HG03045 (cell line): ENCODE data around the gene AP3S1.

ENCODE experiments used
- ATAC-seq: cut with Tn5 transposase; IDR thresholded peaks from one replicate; pipeline ENCODE4 v1.9.1; 2021; ENCODE audit warnings: mild to moderate bottlenecking, moderate library complexity; ENCODE audit not compliant: unreplicated experiment

The AP3S1 gene

DNA sequence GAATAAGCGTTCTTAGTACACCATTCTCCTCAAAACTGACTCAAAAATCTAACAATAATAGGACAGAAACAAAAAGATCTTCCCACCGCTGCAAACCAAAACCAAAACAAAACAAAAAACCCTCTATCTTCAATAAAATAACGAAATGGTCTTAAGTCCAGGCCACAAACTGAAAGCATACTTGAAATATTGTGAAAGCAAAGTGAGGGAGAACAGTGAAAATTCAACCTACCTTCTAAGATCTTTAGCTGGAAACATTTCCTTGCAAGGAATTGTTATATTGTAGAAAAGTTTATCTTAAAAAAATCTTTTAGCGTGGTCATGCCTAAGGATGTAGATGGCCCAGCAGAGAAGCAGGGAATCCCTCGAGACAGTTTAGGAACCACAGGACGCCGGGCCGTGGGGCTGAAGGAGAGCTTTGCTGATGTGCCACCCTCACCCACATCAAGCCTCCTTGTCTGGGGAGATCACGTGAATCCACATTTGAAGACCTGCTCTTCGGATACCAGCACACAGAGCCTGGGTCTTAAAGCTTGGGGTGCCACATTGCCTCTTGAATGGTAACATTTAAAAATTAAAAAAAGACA lies 92.7 kb downstream of the AP3S1 start:
- ATAC-seq, result no peak

DNA sequence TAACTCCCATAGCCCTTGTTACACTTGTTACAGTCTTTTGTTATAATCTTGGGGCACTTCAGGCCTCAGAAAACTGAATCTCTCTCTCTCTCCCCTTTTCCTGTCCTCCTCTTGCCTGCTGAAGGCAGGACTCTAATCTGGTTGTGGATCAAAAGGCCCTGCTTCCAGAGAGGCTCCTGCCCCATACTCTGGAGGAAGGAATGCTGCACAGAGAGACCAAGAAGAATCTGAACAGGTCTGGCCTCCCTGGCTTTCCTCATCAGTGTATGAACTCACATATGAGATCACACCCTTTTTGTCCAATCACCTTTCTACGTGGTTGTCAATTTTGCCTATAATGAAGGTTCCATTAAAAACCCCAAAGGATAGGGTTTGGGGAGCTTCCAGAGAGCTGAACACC lies 94.3 kb downstream of the AP3S1 start:
- ATAC-seq, result no peak

DNA sequence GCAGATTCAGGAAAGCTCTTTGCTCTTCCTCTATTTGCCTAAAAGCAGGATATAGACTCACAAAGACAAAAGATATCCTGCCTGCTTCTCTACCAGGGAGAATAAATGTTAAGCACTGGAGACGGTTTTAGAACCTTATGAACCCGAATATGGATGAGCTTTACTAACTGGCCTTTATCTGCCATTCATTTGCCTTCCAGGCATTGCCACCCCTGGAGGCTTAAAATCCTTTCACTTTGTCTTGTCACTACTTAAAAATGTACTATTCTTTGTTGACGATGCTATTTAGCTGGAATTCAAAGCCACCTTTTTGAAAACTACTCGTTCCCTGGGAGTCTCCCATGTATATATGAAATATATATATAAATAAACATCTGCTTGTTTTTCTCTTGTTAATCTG lies 97.3 kb downstream of the AP3S1 start:
- ATAC-seq, result no peak

DNA sequence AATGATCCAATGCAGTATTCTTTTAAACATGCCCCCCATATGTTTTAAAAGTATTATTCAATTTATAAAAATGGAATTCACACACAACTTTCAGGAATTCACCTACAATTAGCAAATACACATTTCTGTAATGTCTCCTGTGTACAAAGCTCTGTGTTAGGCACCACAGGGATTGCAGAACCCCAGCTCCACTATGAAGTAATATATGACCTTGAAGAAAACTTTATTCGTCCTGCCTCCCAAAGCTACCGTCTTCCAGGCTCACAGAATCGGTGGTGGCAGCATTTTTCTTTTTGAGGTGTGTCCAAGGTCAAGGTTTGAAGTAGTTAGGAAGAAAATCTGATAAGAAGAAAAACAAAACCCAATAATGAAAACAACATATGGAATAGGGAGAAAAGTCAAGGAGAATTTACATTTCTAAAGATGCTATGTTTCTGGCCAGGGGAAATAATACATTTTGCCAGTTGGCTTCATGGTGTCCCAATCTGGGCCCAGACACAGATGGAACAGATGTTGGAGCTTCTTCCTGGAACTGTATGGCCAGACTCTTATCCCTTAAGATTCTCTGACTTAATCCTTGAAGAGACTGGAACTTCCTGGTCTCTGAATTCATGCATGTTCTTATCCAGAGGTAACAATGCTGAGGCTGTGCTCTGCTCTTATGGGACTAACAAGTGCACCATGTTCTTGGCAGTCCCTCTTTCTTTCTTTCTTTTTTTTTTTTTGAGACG lies 98.5 kb downstream of the AP3S1 start:
- no peak for ATAC-seq

DNA sequence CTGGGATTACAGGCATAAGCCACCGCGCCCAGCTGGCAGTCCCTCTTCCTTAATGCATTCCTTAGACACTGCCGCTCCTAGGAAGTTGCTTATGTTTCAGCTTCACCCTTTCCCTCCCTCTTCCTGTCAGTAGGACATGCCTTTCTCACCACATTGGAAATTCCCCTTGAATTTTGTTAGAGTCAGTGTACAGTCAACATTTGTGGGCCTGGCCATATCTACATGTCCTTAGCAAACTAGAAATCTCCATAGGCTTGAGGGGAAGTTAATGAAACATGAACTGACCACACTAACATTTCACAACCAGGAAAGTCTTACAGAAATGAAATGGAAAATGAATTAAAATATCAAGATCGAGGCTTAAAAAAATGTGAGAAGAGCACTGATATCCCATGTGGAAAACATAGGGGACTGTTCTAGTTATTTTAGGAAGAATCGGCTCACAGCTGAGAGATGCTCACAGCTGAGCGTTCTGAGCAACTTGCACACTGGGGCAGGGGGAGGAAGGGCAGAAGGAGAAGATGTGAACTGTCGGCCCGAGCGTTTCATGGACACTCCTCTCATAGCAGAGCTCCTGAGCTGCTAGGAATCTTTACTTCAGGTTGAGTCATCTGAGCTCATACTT lies 99.4 kb downstream of the AP3S1 start:
- ATAC-seq, result no peak

DNA sequence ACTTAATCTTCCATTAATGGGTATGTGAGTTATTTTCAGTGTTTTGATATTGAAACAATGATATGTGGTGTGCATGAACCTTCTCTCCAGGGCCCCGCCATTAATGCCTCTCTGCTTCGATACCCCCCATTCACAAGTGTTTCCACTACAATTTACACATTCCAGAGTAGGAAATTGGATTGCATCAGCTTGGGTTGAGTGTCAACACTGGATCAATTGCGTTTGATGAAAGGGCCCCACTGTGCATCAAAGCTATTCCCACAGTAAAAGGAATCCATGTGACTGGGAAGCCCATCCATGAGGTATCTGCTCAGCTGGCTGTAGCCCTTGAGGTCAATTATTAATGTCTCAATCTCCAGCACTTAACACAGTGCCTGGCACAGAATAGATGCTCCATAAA lies 102.8 kb downstream of the AP3S1 start:
- ATAC-seq, result no peak

DNA sequence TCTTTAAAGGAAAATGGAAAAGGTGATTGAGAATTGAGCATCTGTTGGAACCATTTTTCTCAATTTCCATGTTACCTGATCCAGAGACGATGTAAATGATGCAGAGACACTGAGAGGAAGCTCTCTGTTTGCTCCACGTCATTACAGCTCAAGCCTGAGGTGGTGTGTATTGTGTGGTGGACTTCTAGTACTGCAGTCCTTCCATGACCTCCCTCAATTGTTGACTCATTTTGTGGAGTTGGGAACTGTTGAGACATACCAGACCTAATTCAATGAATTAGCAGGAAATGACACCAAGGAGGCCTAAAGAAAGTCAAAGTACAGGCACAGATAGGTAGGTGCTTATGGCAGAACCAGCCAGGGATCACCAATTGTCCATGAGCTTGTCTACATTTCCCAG lies 104.9 kb downstream of the AP3S1 start:
- no peak for ATAC-seq

DNA sequence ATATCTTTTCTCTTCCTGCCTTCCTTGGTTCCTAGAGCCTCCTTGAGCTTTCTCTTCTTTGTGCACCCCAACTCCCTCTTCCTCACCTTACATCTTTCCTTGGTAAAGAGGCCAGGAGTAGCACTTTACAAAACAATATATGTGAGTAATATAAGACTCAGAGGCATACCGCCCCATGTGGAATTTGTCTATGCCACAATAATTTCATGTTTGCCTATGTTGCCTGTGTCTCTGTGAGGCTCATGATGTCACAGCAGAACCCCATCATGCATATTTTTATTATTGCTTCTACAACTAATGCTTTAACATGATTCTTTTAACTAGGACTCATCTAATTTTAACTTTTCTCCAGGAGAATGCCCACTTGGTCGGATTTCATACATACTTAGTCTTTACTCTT lies 105.5 kb downstream of the AP3S1 start:
- no peak for ATAC-seq

DNA sequence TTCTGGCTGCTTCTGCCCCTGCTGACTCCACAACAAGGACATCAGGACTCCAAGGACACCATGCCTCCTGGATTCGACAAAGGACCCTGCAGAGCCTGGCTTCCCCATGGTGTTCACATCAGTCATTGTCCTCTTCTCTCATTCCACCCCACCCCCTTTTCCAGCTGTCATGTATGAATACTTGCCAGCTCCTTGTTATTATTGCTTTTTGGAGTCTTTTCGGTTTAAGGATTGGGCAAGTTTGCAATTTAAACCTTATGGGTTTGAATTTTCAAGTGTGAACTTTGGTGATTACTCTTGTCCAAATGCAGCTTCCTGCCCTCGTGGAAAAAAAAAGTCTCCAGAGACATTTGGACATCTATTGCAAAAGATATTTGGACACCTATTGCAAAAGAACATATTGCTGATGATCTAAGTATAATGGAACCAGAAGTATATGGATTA lies 106.4 kb downstream of the AP3S1 start:
- no peak for ATAC-seq

DNA sequence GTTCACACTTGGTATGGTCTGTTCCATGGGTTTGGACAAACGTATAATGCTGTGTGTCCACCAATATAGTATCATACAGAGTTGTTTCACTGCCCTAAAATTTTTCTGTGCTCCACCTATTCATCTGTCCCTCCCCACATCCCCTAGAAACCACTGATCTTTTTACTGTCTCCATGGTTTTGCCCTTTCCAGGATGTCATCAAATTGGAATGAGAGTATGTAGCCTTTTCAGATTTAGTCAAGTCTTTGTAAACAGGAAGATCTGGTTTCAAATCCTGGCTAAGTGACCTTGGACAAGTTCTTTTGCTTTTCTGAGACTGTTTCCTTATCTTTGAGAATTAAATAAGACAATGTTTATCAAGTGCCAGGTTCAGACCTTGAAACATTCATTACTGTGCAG lies 107.4 kb downstream of the AP3S1 start:
- no peak for ATAC-seq

DNA sequence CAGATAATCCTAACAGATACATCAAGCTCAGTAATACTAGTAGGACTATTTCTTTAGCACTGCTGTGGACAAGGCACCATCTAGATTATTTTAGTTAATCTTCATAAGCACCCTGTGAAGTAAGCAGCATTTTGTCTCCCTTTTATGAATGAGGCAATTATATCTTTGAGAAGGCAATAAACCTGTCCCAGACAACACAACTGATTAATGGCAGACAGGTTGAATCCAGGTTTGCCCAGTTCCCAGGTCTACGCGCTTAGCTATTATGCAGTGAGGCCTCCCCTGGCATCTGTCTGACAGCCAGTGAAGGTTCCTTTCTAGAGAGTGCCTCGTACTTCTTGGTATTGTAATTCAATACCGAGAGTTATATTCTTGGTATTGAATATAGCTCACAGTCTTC lies 110.9 kb downstream of the AP3S1 start:
- ATAC-seq, result no peak

DNA sequence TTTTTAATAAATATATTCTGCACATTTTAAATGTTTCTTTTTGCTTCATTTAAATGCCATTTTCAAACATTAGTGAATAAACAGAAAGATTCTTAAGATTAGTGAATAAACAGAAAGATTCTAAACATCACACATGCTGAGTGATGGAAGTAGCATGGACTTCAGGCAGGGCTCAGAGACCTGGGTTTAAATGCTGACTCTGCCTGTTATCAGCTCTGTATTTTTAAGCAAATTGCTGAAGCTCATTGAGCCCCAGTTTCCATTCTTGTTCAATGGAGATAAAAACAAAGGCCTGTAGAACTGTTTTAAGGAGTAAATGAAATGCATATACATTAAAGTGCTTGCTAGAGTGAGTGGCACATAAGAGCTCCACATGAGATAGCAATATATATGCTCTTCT lies 112.4 kb downstream of the AP3S1 start:
- ATAC-seq, result no peak

DNA sequence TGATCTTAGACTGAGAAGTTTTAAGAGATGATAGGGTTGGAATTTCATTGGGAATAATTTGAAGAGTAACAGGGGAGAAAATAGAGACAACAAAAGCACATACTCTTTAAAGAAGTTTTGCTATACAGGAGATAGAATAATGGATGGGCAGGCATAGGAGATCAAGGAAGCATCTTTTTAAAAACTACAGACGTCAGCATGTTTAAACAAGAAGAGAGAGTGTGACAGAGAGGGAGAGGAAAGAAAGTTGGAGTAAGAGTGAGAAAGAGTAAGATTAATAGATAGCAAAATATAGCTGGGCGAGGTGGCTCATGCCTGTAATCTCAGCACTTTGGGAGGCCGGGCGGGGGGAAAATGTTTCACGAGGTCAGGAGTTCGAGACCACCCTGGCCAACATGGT lies 115.2 kb downstream of the AP3S1 start:
- ATAC-seq, result no peak

DNA sequence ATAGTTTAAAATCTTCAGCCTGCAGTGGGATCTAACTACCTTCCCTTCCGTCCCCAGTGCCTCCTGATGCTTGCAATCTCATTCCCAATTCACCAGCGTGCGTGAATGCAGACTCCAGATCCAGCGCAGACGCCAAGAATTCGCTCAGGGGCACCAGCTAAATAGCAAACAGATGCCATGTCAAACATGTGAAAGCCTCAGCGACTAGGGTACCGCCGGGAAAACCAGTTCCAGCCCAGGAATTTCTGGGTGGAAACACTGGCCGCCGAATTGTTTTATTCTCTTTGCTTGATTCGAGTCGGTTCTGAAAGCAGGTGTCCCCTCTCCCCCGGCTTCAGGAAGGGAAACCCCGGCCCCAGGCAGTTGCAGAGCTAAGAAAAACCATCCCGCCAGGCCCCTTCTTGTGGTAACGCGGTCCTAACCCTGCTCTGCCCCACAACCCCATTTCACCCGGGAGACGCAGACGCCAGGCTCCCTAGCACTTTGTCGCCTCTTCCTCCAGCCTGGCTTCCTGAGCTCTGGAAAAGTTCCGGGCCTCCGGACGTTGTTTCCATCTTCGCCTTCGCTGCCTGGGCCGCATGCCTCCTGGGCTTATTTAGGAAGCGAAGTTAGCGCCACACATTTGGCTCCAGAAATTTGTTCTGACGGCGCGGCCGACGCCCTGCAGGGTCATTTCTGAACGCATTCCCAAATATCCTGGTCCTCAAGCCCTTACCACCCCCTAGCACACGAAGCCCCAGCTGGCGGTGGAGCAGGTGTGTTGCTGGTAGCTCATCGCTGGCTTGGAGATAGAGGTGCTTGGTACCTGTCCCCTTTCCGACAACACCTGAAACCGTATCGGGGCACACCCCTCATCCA lies 119.9 kb downstream of the AP3S1 start:
- no peak for ATAC-seq

DNA sequence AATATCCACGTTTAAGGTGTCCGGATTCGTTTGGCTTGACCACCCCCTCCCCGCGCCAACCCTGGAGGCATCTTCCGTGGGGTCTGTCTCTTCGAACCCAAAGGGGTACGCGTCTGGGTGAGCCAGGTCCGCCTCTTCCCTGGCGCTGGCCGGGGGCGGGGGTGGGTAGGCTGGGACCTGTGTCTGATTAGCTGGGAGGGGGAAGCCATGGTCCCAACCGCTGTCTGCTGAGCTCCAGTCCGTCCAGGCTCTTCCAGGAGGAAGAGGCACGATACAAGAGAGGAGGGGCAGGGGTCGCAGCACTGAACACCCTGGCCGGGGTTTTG lies 120.5 kb downstream of the AP3S1 start, which contains the start of gene LVRN:
LVRN (plus strand) TSS at position 237 of the 326 bp plus-strand sequence. CDS start 143 bp downstream, outside the sequence.
- ATAC-seq, result no peak

DNA sequence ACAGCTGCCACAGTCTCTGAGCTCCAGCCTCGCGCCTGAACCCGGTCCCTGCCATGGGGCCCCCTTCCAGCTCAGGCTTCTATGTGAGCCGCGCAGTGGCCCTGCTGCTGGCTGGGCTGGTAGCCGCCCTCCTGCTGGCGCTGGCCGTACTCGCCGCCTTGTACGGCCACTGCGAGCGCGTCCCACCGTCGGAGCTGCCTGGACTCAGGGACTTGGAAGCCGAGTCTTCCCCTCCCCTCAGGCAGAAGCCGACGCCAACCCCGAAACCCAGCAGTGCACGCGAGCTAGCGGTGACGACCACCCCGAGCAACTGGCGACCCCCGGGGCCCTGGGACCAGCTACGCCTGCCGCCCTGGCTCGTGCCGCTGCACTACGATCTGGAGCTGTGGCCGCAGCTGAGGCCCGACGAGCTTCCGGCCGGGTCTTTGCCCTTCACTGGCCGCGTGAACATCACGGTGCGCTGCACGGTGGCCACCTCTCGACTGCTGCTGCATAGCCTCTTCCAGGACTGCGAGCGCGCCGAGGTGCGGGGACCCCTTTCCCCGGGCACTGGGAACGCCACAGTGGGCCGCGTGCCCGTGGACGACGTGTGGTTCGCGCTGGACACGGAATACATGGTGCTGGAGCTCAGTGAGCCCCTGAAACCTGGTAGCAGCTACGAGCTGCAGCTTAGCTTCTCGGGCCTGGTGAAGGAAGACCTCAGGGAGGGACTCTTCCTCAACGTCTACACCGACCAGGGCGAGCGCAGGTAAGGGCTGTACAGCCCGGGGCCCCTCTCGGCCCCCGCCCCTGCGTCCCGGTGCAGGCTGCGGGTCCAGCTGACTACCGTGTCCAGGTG lies 121.0 kb downstream of the AP3S1 start:
- no peak for ATAC-seq

DNA sequence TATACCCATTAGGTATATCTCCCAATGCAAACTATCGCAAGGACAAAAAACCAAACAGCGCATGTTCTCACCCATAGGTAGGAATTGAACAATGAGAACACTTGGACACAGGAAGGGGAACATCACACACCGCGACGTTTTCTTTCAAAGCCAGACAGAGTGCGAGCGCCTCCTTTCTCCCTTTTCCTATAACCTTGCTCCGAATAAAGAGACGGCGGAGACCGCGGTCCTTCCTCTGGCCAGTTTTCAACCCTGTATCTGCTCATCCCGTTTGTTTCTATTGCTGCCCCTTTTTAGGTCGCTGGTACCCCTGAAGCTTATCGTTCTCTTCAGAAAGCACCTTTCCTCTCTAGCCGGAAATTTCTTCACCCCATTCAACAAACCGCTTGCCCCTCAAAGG lies 121.8 kb downstream of the AP3S1 start:
- ATAC-seq, result no peak
